Head of caudate nucleus (tissue), 42 donors: ENCODE data around the gene ALG11.

Source experiments
- DNase-seq, 42 donors: peaks; one replicate each; pipeline versions ENCODE4 v3.0.0 to v3.0.0-alpha.2; 2020 to 2021; ENCODE audit warnings: mixed read lengths in 7 of 42
- intact Hi-C: fragments of 100-400 bp; cut with DNase I; formaldehyde crosslinking; loops from one replicate; pipeline ENCODE4 v1.15.0; 2022

ALG11 gene

DNA sequence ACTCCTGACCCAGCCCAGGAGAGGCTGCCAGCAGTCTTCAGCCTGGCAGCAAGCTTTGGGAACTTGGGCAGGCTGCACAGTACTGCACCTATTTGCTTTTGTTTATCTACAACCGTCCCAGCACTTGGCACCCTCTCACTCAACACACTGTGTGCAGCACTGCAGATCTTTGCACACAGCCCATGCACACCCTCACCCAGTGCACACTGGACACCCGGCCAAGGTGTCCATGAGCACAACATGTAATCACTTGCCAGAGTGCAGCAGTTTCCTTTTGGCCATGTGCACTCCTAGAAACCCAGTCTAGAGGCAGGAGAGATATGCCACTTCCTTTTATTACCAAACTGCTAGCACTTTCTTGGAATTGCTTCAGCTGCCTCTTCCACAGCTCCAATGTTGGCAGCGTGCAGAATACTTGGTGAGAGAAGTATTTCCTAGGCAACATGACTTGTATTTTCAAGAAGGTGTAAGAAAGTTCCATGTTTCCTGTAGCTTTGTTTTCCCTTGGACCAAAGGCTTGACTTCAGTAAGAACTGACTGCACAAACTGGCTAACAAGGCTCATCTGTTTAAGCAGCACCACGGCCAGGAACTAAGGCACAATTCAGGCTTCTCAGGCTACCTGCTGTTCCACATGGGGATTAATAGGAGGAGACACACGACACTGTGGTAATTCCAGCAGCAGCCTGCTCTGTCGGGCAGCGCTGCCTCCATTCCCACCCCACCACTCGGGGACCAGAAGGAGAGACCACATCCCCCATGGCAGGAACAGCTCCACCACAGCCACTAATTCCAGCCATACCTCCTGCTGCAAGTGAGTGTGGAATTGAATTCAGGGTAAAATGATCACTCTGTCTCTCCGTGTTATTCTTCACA is 16.3 kb upstream of the ALG11 start:
- peak in 1 of 42 donors; percentile 14 for DNase-seq
- intact Hi-C loops, result loop anchor here (5.0 kb wide), 1 partner anchor 131 kb away; the partner anchor contains the start of gene NEK5

DNA sequence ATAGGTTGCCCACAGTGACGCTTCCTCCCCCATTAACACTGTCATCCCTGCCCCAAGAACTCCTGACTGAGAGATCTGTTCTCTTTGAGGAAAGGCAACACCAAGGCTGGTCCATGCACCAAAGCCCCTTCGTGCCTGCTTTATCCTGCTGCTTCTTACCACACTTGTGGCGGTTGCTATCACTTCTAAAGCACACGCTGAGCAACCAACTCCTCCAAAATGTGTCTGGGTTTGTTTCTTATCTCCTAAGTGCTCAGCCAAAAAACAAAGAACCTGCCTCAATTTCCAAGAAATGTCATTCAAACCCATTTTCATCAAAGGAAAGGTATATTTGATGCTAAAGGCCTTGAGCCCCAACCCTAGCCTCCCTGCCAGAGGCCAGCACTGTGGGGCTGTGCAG is 15.6 kb upstream of the ALG11 start:
- intact Hi-C loops, result loop anchor here (5.0 kb wide), 1 partner anchor 131 kb away; the partner anchor contains the start of gene NEK5

DNA sequence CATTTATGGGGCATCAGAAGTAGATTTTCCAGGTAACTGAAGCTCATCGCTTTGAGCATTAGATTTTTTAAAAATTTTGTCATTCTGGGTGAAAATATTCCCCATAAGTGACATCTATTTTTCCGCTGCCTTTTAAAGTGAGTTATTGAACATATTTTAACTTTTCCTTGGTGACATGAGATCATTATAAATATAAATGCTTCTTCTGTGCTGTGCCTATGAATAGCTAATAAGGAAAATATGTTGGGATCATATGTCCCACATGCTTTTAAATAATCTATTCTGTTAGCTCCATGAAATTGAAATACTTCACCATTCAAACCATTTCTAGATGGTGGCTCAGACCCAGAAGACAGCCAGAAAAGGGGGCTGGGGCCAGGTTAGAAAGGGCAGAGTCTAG is 15.0 kb upstream of the ALG11 start:
- intact Hi-C loops, result loop anchor here (5.0 kb wide), 1 partner anchor 130 kb away; the partner anchor contains the start of gene NEK5
- DNase-seq, result no peak

More for the DNA sequence above, 15.6 kb upstream of the ALG11 start:
- DNase-seq, result no peak

DNA sequence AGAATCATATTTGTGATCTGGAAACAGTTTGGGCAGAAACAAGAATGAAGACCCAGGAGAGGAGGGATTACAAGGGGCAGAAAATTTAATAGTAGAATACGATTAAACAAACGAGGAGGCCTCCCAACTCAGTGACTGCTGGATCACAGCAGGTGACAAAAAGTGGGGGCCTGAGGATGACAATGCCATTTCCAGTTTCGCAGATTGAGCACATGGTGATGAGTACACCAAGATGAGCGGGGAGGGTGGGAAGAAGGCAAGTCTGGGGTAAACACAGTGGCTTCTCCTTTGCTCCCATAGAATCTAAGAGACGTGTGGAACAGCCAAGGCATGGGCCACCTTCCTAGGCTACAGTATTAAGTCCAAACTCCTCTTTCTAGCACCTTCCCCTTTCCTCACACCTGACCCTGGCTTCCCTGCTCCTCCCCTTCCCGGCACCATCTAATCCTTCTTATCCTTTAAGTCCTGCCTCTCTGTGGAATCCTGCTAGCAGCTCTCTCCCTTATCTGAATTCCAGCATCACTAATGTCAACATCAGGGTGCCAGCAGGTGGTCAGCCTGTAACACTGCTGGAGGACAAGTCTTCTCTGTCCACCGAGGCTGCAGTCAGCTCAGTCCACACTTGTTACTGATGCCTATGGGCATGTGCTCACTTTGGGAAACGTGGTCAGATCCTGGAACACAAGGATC is 14.4 kb upstream of the ALG11 start:
- intact Hi-C loops, result loop anchor here (5.0 kb wide), 1 partner anchor 130 kb away; the partner anchor contains the start of gene NEK5
- no peak for DNase-seq

DNA sequence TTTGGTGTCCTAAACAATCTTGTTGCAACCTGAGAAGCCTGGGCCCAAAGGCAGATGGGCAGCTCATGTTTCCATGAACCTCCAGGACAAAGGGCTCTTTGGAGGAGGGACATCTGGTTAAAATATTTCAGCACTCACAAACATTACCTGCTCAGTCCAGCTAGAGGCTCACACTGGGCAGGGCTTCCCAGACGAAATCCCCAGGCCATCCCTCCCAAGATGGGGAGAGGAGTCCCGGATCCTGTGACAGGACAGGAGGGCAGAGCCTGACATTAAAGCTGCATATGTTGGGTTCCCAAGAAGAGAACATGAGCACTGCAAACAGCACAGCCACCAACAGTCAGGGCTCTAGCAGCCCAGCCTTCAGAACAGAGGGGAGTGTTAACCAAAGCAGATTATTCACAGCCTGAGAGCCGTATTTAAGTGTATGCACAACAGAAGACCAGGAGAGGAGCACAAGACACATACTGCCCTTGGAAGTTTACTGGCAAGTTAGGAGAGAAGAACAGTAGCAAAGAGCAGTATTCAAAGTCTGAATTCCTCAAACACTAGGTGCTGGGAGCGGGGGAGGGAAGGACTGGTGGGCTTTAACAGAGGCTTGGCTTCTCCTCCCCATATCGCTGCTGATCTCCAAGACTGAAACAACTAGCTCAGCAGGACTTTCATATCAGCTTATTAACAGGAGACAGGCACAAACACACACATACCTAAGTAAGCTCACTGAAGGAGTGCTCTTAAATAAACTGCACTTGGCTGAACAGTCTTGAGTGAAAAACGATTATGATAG is 13.3 kb upstream of the ALG11 start:
- intact Hi-C loops, result loop anchor here (5.0 kb wide), 1 partner anchor 128 kb away; the partner anchor contains the start of gene NEK5
- DNase-seq, result no peak

DNA sequence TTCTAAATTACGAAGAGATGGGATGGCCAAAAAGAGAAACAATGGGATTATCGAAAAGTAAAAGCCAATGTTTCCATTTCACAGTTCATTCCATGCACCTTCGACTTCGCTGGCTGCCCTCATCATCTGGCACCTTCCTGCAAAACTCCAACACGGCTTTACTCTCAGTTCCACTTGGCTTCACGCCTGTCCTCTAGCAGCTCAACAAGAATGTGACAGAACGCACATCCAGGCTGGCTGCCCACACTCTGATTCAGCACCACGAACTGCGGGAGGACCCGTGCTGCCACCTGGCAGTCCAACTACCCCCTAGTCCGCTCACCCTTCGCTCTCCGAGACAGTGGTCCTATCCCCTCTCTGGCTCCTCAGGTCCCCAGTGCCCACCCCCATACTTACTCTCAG is 12.7 kb upstream of the ALG11 start:
- intact Hi-C loops, result loop anchor here (5.0 kb wide), 1 partner anchor 128 kb away; the partner anchor contains the start of gene NEK5
- peak in 12 of 42 donors; percentile 6 to 65 (median 26) for DNase-seq

DNA sequence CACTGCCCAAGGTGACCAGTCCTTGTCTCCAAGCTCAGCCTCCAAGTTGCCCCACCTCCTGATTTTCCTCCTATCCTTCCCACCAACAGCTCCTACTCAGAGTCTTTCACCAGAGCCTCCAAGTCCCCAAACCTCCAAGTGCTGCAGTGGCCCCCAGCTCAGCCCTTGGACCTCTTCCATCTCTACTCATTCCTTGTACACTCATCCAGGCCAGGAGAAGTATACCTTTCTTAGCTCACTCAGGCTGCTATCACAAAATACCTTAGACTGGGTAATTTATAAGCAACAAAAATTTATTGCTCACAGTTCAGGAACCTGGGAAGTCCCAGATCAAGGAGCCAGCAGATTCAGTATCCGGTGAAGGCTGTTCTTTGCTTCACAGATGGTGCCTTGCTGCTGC is 12.3 kb upstream of the ALG11 start:
- intact Hi-C loops, result loop anchor here (5.0 kb wide), 1 partner anchor 127 kb away; the partner anchor contains the start of gene NEK5
- no peak for DNase-seq

DNA sequence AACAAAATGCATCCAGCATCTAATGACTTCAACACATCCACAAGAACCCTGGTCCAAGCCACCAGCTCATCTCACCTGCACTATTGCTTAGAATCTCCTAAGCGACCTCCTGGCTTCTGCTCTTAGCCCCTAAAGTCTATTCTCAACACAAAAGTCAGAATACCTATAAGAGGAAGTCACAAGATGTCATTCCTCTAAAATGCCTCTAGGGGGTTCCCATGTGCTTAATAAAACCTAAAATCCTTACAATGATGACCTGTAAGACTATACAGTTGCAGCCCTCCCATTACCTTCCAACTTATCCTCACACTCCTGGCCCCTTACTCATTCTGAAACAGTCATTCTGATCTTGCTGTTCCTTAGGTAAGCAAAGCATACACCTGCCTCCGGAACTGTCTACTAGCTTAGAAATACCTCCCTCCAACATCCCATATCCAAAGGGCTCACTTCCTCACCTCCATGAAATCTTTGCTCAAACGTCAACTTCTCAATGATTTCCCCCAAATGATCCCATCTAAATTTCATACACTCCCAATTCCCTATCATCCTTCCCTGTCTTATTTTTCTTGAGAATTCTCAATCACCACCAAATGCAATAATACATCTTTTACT is 11.0 kb upstream of the ALG11 start:
- intact Hi-C loops, result no loop called here
- DNase-seq, result no peak

DNA sequence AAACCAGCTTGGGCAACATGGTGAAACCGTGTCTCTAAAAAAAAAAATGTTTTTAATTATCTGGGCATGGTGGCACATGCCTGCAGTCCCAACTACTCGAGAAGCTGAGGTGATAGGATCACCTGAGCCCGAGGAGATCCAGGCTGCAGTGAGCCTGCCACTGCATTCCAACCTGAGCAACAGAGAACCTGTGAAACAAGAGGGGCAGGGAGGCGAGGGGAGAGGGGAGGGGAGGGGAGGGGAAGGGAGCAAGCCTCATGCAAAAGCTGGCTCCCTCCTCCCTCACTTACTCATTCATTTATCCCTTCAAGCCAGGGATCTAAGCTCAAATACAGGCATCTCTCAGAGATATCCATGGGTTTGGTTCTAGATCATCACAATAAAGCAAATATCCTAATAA is 9.8 kb upstream of the ALG11 start:
- no peak for DNase-seq
- intact Hi-C loops, result no loop called here

DNA sequence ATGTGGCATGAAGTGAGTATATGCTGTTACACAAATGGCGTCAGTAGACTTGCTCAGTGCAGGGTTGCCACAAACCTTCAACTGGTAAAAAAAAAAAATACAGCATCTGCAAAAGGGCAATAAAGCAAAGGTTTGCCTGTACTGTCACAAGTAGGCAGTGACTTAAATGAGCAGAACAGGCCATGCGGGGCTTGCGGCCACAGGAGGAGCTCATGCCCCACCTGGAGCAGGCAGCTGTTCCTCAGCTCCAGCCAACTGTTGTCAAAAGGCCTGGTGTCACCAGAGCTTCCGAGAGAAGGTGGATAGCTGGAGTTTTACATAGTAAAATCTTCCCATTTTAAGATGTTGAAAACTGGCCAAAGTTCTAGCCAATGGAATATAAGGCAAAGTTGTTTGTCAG is 8.7 kb upstream of the ALG11 start:
- intact Hi-C loops, result no loop called here
- no peak for DNase-seq

DNA sequence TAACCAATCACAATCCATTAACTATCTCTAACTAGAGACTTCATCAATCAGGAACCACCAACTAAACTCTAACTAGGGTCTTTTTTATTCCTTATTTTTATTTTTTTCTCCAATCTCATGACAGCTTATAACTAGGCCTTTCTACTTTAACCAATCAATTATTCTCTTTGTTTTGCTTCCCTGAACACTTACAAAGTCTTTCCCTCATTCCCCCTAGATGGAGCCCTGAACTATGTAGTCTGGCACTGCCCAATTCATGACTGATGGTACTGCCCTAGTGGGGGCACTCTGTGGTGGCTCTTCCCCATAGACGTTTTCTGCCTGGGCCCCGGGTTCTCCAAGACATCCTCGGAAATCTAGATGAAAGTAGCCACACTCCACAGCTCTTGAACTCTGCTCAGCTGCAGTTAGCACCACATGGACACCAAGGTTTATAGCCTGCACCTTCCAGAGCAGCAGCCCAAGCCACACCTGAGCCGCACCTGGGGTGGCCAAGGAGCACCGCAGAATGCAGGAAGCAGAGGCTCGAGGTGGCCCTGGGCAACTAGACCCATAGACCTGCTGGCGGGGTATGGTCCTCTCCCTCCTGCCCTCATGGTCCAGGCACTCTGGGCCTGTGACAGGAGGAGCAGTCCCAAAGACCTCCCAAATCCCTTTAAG is 7.6 kb upstream of the ALG11 start:
- DNase-seq, result peak in 2 of 42 donors; percentile 15 to 21
- intact Hi-C loops, result no loop called here

DNA sequence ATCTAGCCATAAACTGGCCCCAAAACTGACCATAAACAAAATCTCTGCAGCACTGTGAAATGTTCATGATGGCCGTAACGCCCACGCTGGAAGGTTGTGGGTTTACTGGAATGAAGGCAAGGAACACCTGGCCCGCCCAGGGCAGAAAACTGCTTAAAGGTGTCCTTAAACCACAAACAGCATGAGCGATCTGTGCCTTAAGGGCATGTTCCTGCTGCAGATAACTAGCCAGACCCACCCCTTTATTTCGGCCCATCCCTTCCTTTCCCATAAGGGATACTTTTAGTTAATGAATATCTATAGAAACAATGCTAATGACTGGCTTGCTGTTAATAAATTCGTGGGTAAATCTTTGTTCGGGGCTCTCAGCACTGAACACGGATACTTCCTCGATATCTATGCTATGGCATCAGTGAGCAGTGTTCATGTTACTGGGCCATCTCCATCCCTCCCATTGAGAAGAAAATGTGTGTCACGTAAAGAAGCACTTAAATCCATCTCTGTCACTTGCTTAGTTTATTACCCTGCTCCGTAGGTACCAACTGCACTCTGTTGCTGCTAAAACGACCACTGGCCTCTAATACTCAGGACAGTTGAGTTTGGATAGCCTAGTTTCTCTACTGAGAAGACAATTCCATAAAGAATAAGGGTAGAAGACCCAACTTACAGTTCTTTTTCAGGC is 6.2 kb upstream of the ALG11 start:
- no peak for DNase-seq
- intact Hi-C loops, result no loop called here

DNA sequence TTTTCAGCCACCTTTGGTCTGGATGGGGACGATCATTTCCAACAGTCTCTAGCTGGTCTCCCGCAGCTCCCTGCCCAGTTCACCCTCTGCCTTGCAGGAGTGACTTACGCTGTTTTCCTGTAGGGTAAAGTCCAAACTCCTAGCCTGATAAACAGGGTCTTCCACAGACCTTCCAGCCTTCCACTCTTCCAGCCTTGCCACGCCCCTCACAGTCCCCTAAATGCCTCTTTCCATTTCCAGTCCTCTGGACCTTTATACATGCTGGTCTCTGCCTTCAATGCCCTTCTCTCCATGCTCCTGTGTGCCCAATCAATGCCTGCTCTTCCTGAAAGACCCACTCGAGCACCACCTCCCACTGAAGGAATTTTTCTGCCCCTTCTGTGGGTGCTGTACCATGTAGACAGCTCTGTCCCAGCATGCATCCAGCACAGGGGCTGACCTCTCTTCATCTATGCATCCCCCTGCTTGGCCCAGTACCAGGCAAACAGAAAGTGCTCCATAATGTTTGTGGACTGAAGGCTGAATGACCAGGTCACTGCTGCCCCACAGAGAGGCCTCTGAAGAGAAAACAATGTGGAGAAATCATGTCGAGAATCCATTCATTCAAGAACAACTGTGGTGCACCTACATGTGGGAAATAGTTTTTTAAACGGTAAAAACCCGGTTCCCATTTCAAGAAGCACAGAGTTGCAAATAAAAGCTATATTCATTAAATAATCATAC is 5.5 kb upstream of the ALG11 start:
- intact Hi-C loops, result no loop called here
- DNase-seq, result no peak

DNA sequence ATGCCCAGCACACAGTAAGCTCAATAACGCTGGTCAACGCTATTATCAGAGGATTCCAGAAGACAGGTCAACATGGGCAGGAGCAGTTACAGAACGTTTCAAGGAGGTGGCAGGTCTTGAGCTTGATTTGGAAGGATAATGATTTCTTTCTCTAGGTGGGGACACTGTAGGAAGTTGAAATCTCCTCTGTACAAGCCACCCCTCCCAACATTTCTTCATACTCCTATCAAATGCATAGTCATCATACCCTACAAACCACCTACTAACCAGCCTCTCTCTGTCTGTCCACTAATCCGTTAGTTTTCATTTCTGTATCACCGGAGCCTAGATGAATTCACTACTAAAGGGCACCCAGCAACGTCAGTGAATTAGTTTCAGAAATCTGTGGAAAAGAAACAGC is 2.3 kb upstream of the ALG11 start:
- intact Hi-C loops, result loop anchor here (5.0 kb wide), 2 partner anchors 117 to 187 kb away; partner anchors contain the start of gene NEK5
- DNase-seq, result no peak

DNA sequence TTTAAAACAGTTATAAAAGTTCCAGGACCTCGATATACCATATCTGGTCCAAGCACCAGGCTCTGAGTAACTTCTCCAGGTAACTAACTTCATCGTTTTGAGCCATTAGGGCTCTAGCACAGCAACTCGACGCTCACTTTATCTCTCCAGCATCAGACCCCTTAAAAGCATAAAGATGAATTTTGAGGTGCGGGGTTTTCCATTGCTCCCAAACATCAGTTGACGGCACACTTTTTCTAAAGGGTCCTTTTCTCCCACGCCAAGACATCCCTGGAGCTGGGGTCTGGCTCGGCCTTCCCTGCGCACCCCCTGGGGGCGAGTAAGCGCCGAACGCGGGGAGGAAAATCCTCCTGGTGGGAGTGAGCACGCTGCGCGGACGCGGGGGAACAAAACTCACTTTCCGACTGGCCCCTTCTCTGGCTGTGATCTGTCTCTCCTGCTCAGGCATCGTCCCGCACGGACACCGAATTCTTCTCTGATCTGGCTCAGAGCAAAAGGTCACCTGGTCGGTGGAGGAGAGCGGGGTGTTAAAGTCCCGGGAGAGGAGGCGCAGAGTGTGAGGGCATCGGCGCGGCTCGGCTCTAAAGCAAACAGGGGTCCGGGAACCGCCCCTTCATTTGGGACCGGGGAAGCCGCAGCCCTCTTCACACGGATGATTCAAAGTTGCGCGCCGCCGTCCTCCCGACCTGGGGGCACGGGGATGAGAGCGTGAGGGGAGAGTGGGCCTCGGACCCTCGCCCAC is 1.1 kb upstream of the ALG11 start, which contains the start of gene ATP7B:
Gene ATP7B, minus strand, starts transcription at position 561 of the 742 bp plus-strand sequence. Its CDS starts 113 bp downstream, at position 448.
- DNase-seq, result peak in 29 of 42 donors; percentile 8 to 51 (median 20)
- intact Hi-C loops, result loop anchor here (5.0 kb wide), 2 partner anchors 116 to 186 kb away; partner anchors contain the start of gene NEK5

DNA sequence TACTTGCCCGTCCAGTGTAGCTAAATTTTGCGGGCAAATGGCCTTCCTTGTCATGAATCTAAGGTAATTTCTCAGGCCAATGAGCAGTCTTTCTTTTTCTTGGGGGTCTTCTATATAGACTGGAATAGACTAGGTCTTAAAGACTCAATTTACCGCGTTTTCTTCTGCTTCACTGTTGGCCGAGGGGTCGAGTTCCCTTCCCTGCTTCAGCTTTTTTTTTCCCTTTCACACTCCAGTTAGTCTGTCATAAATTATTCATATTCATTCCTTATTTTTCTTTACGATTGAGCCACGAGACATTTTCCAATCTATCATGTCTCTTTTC is 276 bp downstream of the ALG11 start:
- DNase-seq, result no peak
- intact Hi-C loops, result loop anchor here (5.0 kb wide), 2 partner anchors 115 to 185 kb away; partner anchors contain the start of gene NEK5
